Measurements from ENCODE around the gene ERP29.
"Not testable (repeated sequence)": the region's sequence is repeated elsewhere in the genome, so short reads cannot be mapped to it uniquely, and the experiment has no call there.

ERP29 gene

GRCh38 chr12:112001576-112001975 is 11.7 kb upstream of the ERP29 start:
- no peak for TF ChIP-seq CTCF (IDR thresholded peaks at IDR 0.05; ENCODE audit: borderline replicate concordance, insufficient read depth, low read depth, low read length)
- H3K4me3 ChIP-seq (ENCODE audit: low read depth, low read length) = no peak overlapping the region

GRCh38 chr12:112004041-112004440 is 9.2 kb upstream of the ERP29 start:
- no peak for TF ChIP-seq CTCF (IDR thresholded peaks at IDR 0.05; ENCODE audit: borderline replicate concordance, insufficient read depth, low read depth, low read length)
- H3K4me3 ChIP-seq (ENCODE audit: low read depth, low read length) = no peak overlapping the region

- TF ChIP-seq CTCF (IDR thresholded peaks at IDR 0.05; ENCODE audit: borderline replicate concordance, insufficient read depth, low read depth, low read length) = no peak
- H3K4me3 ChIP-seq (ENCODE audit: low read depth, low read length) = no peak overlapping the region
Measured at GRCh38 chr12:112005419-112006395, 7.5 kb upstream of the ERP29 start.

GRCh38 chr12:112007945-112008344 is 5.3 kb upstream of the ERP29 start:
- H3K4me3 ChIP-seq (ENCODE audit: low read depth, low read length) = no peak overlapping the region
- TF ChIP-seq CTCF (IDR thresholded peaks at IDR 0.05; ENCODE audit: borderline replicate concordance, insufficient read depth, low read depth, low read length) = no peak

GRCh38 chr12:112008918-112009317 is 4.3 kb upstream of the ERP29 start:
- TF ChIP-seq CTCF (IDR thresholded peaks at IDR 0.05; ENCODE audit: borderline replicate concordance, insufficient read depth, low read depth, low read length) = no peak
- no peak overlapping the region for H3K4me3 ChIP-seq (ENCODE audit: low read depth, low read length)

GRCh38 chr12:112009596-112009995 is 3.6 kb upstream of the ERP29 start:
- not testable (repeated sequence) for H3K4me3 ChIP-seq (ENCODE audit: low read depth, low read length)

GRCh38 chr12:112010415-112011344 is 2.5 kb upstream of the ERP29 start:
- TF ChIP-seq CTCF (IDR thresholded peaks at IDR 0.05; ENCODE audit: borderline replicate concordance, insufficient read depth, low read depth, low read length) = no peak
- no peak overlapping the region for H3K4me3 ChIP-seq (ENCODE audit: low read depth, low read length)

Data from GM12875 (cell line).